Activated CD4-positive, alpha-beta memory T cell treated with anti-CD3 and anti-CD28 coated beads for 36 hours (primary cell): ENCODE data around the gene SPIRE1. TPM values are rescaled to one million over a fixed set of nuclear protein-coding genes. Genes with fewer than 3 reads are reported as not detected.

Experiments used
- CTCF ChIA-PET: fragments of 350-600 bp; sonication (Branson Sonifier 250); formaldehyde crosslinking; loops from one replicate; lab custom pipeline; 2021; ENCODE audit warnings: antibody characterized with exemption, inconsistent platforms; lab: Charles Lee
- POLR2A ChIA-PET: fragments of 350-600 bp; sonication (Branson Sonifier 250); formaldehyde crosslinking; loops from one replicate; lab custom pipeline; 2021; ENCODE audit warnings: antibody characterized with exemption; lab: Charles Lee
- DNase-seq: peaks from one replicate; pipeline ENCODE4 v3.0.0-alpha.2; 2020
- H3K27ac Mint-ChIP-seq: one replicate; pipeline ENCODE4 v1.8.0; 2021; ENCODE audit warnings: mixed read lengths
- H3K27me3 Mint-ChIP-seq: one replicate; pipeline ENCODE4 v1.8.0; 2021; ENCODE audit warnings: mixed read lengths
- H3K36me3 Mint-ChIP-seq: one replicate; pipeline ENCODE4 v1.8.0; 2021; ENCODE audit warnings: mixed read lengths
- H3K4me1 Mint-ChIP-seq: one replicate; pipeline ENCODE4 v1.8.0; 2021; ENCODE audit warnings: low read depth, mixed read lengths
- H3K4me3 Mint-ChIP-seq: one replicate; pipeline ENCODE4 v1.8.0; 2021; ENCODE audit warnings: mild to moderate bottlenecking, mixed read lengths
- H3K9me3 Mint-ChIP-seq: one replicate; pipeline ENCODE4 v1.8.0; 2021; ENCODE audit warnings: mixed read lengths
- intact Hi-C: fragments of 100-400 bp; cut with micrococcal nuclease; formaldehyde crosslinking; loops from one replicate; pipeline ENCODE4 v1.15.1; 2023
- total RNA-seq, 2 experiments: library from RNA; stranded (reverse); gene quantifications; one replicate each; pipeline ENCODE4 v1.2.3, GENCODE V29; 2021

Gene SPIRE1
- total RNA-seq, 2 experiments from 2014 or later, result 5.1 to 7.2 TPM

DNA sequence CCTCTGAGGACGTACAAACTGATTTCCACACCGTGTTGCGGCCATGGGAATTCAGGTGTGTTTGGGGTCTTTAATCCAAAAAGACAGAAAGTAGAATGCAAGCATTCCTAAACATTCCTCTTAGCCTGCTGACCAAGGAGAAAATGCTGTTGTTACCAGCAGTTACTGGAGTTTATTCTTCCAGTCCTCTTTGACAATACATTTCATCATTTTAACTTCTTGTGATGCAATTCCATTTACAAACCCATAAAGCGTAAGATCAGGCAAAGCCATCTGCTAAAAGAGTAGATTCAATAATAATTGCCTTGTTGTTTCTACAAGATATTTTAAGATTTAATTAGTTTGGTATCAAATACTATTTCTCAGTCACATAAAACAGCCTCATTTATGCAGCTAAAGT lies 32.7 kb downstream of the SPIRE1 start:
- intact Hi-C loops, result no loop called here
- POLR2A ChIA-PET, result no interaction called here
- CTCF ChIA-PET, result no interaction called here
- Mint-ChIP-seq H3K4me1 (peaks cover 4% of the 10 kb centered on the region), H3K27ac (no peak overlapping the region), H3K36me3 (no peaks in the 10 kb centered on the region), H3K9me3 (no peaks in the 10 kb centered on the region), H3K27me3 (peaks cover 2% of the 10 kb centered on the region), H3K4me3 (no peak overlapping the region)
- no peak for DNase-seq

DNA sequence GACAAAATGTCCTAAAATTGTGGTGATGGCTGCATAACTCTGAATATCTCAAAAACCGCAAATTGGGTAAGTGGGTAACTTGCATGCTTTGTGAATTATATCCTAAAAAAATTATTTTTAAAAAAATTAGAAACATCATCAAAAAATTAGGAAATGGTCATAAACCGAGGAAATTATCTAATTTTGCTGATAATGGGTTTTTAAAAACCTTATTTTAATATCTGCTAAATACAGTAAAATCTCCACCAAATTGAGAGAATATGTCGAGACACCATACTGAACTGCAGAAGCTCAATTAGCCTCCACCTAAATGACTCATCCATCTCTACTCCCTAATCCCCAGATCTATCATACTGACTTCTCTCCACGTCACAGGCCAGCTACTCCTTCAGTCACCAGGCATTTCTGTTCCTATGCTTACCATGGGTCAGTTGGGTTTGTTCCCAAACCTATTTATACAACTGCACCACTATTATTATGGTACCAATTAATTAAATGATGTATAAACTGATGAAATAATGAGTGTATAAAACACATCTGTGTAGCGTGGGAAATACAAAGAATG lies 36.1 kb downstream of the SPIRE1 start:
- Mint-ChIP-seq H3K36me3 (no peaks in the 10 kb centered on the region), H3K27me3 (peaks cover 2% of the 10 kb centered on the region), H3K27ac (no peak overlapping the region), H3K4me3 (no peak overlapping the region), H3K4me1 (no peaks in the 10 kb centered on the region), H3K9me3 (no peaks in the 10 kb centered on the region)
- ChIA-PET CTCF (no interaction called here), POLR2A (no interaction called here)
- intact Hi-C loops, result no loop called here
- no peak for DNase-seq

GRCh38 chr18:12615748-12616147 lies 42.2 kb downstream of the SPIRE1 start:
- intact Hi-C loops, result no loop called here
- ChIA-PET CTCF (interaction anchor here (0.8 kb wide), 1 partner anchor 233 kb away, joined by 3 read pairs; no protein-coding TSS in a partner anchor), POLR2A (no interaction called here)
- H3K4me3 Mint-ChIP-seq, result no peak overlapping the region
- H3K27ac Mint-ChIP-seq, result no peak overlapping the region
- H3K36me3 Mint-ChIP-seq, result no peaks in the 10 kb centered on the region
- no peaks in the 10 kb centered on the region for H3K9me3 Mint-ChIP-seq
- no peak for DNase-seq
- no peaks in the 10 kb centered on the region for H3K27me3 Mint-ChIP-seq
- H3K4me1 Mint-ChIP-seq, result no peaks in the 10 kb centered on the region

- Mint-ChIP-seq H3K27ac (no peak overlapping the region), H3K27me3 (no peaks in the 10 kb centered on the region), H3K36me3 (no peaks in the 10 kb centered on the region), H3K4me3 (no peak overlapping the region), H3K4me1 (no peaks in the 10 kb centered on the region), H3K9me3 (no peaks in the 10 kb centered on the region)
- ChIA-PET POLR2A (no interaction called here), CTCF (no interaction called here)
- intact Hi-C loops, result loop anchor here (10.0 kb wide), 1 partner anchor 46 kb away; the partner anchor contains the start of gene SPIRE1
- no peak for DNase-seq
Observed at GRCh38 chr18:12608301-12608700, 49.6 kb downstream of the SPIRE1 start.

- Mint-ChIP-seq H3K4me3 (no peak overlapping the region), H3K27ac (no peak overlapping the region), H3K36me3 (no peaks in the 10 kb centered on the region), H3K27me3 (no peaks in the 10 kb centered on the region), H3K4me1 (no peaks in the 10 kb centered on the region), H3K9me3 (no peaks in the 10 kb centered on the region)
- intact Hi-C loops, result loop anchor here (10.0 kb wide), 1 partner anchor 48 kb away; the partner anchor contains the start of gene SPIRE1
- ChIA-PET CTCF (interaction anchor here (0.6 kb wide), 1 partner anchor 227 kb away, joined by 4 read pairs; no protein-coding TSS in a partner anchor), POLR2A (no interaction called here)
- DNase-seq, result no peak
Observed at GRCh38 chr18:12606592-12607315, 51.2 kb downstream of the SPIRE1 start.

DNA sequence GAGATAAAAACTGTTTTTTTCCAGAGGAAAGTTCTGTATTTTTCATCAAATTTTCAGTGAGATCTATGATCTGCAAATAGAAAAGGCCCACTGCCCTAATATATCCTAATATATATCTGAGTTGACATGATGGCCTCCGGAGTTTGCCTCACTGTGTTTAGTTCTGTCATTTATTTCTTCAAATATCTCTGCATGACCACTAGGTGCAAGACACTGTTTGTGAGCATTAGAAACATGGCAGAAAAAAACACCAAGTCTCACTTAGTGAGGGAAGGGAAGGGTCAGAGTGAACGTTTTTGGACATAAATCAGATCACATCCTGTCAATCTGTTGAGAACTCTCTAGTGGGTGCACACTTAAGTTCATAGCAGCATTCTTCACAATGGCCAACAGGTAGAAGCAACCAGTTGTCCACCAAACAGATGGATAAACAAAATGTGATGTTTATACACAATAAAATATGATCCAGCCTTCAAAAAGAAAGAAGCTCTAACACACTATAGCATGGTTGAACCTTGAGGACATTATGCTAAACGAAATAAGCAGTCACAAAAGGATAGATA lies 53.4 kb downstream of the SPIRE1 start:
- no peak for DNase-seq
- no peak overlapping the region for H3K4me3 Mint-ChIP-seq
- H3K4me1 Mint-ChIP-seq, result no peaks in the 10 kb centered on the region
- H3K27me3 Mint-ChIP-seq, result no peaks in the 10 kb centered on the region
- H3K36me3 Mint-ChIP-seq, result no peaks in the 10 kb centered on the region
- H3K9me3 Mint-ChIP-seq, result no peaks in the 10 kb centered on the region
- POLR2A ChIA-PET, result no interaction called here
- H3K27ac Mint-ChIP-seq, result no peak overlapping the region
- intact Hi-C loops, result loop anchor here (10.0 kb wide), 1 partner anchor 50 kb away; the partner anchor contains the start of gene SPIRE1
- CTCF ChIA-PET, result no interaction called here

- no peak overlapping the region for H3K4me3 Mint-ChIP-seq
- intact Hi-C loops, result loop anchor here (10.0 kb wide), 1 partner anchor 55 kb away; the partner anchor contains the start of gene SPIRE1
- H3K27ac Mint-ChIP-seq, result no peak overlapping the region
- H3K36me3 Mint-ChIP-seq, result no peaks in the 10 kb centered on the region
- H3K4me1 Mint-ChIP-seq, result peaks cover 5% of the 10 kb centered on the region
- no peaks in the 10 kb centered on the region for H3K9me3 Mint-ChIP-seq
- ChIA-PET CTCF (no interaction called here), POLR2A (interaction anchor here (0.6 kb wide), 2 partner anchors 13 to 138 kb away, joined by 3 read pairs; no protein-coding TSS in a partner anchor)
- no peaks in the 10 kb centered on the region for H3K27me3 Mint-ChIP-seq
- DNase-seq, result no peak
Observed at GRCh38 chr18:12599966-12600365, 57.9 kb downstream of the SPIRE1 start.

DNA sequence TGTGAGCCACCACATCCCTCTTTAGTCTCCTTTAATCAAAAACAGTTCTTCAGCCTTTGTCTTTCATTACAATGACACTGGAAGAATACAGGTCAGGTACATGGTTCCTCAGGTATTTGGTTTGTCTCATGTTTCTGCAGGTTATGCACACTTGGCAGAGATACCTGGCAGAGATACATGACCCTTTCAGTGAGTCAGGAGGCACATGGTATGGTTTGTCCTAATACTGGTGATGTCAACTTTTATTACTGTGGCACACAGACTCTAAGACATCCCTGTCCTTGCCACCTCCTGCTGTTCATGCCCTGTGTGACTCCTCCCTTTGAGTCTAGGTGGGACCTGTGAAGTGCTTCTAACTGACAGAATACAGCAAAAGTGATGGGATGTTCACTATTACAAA lies 58.4 kb downstream of the SPIRE1 start:
- intact Hi-C loops, result no loop called here
- no peaks in the 10 kb centered on the region for H3K9me3 Mint-ChIP-seq
- H3K27me3 Mint-ChIP-seq, result no peaks in the 10 kb centered on the region
- H3K4me3 Mint-ChIP-seq, result no peak overlapping the region
- ChIA-PET CTCF (no interaction called here), POLR2A (no interaction called here)
- H3K36me3 Mint-ChIP-seq, result no peaks in the 10 kb centered on the region
- DNase-seq, result no peak
- no peak overlapping the region for H3K27ac Mint-ChIP-seq
- peaks cover 5% of the 10 kb centered on the region for H3K4me1 Mint-ChIP-seq

GRCh38 chr18:12598181-12598930 lies 59.6 kb downstream of the SPIRE1 start:
- Mint-ChIP-seq H3K27ac (no peak overlapping the region), H3K27me3 (no peaks in the 10 kb centered on the region)
- CTCF ChIA-PET, result no interaction called here

DNA sequence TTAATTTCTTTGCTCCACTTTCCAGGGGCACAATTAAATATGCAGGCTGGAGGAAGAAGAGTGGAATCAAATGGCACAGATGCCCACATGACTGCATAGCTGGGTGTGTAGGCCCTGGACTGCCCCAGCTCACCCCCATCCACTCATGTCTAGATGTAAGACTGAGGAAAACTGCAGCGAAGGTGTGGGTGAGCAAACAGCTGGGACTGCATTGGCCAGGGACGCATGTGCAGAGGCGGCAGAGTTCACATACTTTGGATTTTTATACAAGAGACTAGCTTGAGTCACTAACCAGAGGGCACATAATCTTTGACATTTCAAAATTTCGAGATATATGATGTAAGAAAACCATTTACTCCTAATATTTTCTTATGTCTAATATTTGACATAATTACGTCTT lies 60.1 kb downstream of the SPIRE1 start:
- Mint-ChIP-seq H3K27me3 (no peaks in the 10 kb centered on the region), H3K9me3 (no peaks in the 10 kb centered on the region), H3K4me1 (peaks cover 5% of the 10 kb centered on the region), H3K36me3 (no peaks in the 10 kb centered on the region), H3K4me3 (no peak overlapping the region), H3K27ac (no peak overlapping the region)
- intact Hi-C loops, result no loop called here
- no peak for DNase-seq
- ChIA-PET CTCF (no interaction called here), POLR2A (no interaction called here)

More at GRCh38 chr18:12598181-12598930, 59.6 kb downstream of the SPIRE1 start:
- peaks cover 5% of the 10 kb centered on the region for H3K4me1 Mint-ChIP-seq
- no peak for DNase-seq
- intact Hi-C loops, result no loop called here
- H3K9me3 Mint-ChIP-seq, result no peaks in the 10 kb centered on the region
- no peak overlapping the region for H3K4me3 Mint-ChIP-seq
- H3K36me3 Mint-ChIP-seq, result no peaks in the 10 kb centered on the region
- POLR2A ChIA-PET, result no interaction called here

- DNase-seq, result no peak
- POLR2A ChIA-PET, result no interaction called here
- peaks cover 5% of the 10 kb centered on the region for H3K4me1 Mint-ChIP-seq
- no peak overlapping the region for H3K27ac Mint-ChIP-seq
- CTCF ChIA-PET, result no interaction called here
- intact Hi-C loops, result no loop called here
- no peak overlapping the region for H3K4me3 Mint-ChIP-seq
- no peaks in the 10 kb centered on the region for H3K9me3 Mint-ChIP-seq
- H3K36me3 Mint-ChIP-seq, result no peaks in the 10 kb centered on the region
- H3K27me3 Mint-ChIP-seq, result no peaks in the 10 kb centered on the region
Observed at GRCh38 chr18:12595571-12596255, 62.2 kb downstream of the SPIRE1 start.
